Breast epithelium (tissue), 3 donors: ENCODE measurements around the gene GPAT3.

Experiments used
- CTCF ChIP-seq, 3 donors: fragments of 450-650 bp; IDR thresholded peaks; one replicate each; pipeline ENCODE4 v1.5.1; 2016 to 2017; ENCODE audit warnings: antibody characterized with exemption in 3 of 3, mild to moderate bottlenecking in 3 of 3, moderate library complexity in 3 of 3
- POLR2A ChIP-seq: fragments of 450-650 bp; IDR thresholded peaks from one replicate; pipeline ENCODE4 v1.6.1; 2016; ENCODE audit warnings: antibody characterized with exemption, mild to moderate bottlenecking, moderate library complexity

GRCh38 chr4:83552924-83553323 lies 17.0 kb downstream of the GPAT3 start:
- TF ChIP-seq CTCF (IDR thresholded peaks at IDR 0.05) = no peak
- TF ChIP-seq POLR2A = no peak
